ENCODE measurements around the gene RTN4. TPM values are rescaled to one million over a fixed set of nuclear protein-coding genes. Genes with fewer than 3 reads are reported as not detected.

RTN4 gene
- total RNA-seq, 2 donors from 2014 or later: 253 to 331 TPM

- Histone ChIP-seq H3K36me3 (no peaks in the 10 kb centered on the region), H3K9me3 (no peaks in the 10 kb centered on the region), H3K4me3 (peak overlapping the region; percentile 96), H3K27ac (peak overlapping the region; percentile 99 to 100), H3K4me1 (ENCODE audit: control insufficient read depth in 1 of 2, low read depth in 2 of 2) (peaks cover 34 to 43% of the 10 kb centered on the region in 2 donors), H3K27me3 (replicated peaks; ENCODE audit: insufficient read depth) (no peaks in the 10 kb centered on the region)
- DNase-seq (ENCODE audit: low spot score) (no peak), ATAC-seq (ENCODE audit: insufficient number of reproducible peaks, low FRiP score, low read depth) (no peak)
- no peak for TF ChIP-seq CTCF (IDR thresholded peaks at IDR 0.05)
Measured at GRCh38 chr2:55049821-55050099, 491 bp downstream of the RTN4 start.

DNA sequence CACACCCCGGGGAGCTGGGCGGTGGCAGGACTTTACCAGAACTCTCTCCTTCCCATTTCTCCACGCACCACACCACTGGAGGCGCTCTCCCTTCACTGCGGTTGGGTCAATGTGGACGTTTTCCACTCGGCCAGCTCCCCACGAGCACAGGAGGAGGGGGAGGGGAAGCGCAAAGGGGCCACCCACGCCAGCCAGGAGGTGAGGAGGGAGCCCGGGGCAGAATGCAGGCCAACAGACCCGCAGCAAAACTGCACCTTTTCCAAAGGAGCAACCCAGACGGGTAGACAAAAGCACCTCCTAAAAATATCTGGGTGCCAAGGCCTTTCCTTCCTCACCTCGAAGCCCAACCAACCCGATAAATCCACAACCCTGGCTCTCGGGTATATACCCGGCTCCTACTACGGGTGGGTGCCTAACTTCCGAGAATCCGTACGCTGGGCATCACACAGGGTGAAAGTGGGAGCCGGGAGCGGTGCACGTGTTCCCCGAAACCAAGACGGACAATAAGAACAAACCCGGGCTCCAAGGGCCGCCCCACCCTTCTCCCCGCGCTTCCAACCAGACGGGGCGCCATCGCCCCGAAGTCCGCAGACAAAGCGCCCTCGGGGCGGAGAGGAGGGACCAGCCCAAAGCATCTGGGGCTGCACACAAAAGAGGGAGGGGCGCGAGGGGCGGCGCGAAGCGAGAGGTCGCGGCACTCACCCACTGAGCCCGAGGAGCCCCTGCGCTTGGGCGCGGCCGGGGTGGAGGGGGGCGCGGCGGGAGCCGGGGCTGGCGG is 1.0 kb downstream of the RTN4 start:
- ATAC-seq (ENCODE audit: insufficient number of reproducible peaks, low FRiP score, low read depth) (peak; percentile 52), DNase-seq (ENCODE audit: low spot score) (peak; percentile 81)
- H3K27ac ChIP-seq: peak overlapping the region; percentile 99 to 100
- H3K36me3 ChIP-seq: no peaks in the 10 kb centered on the region
- no peaks in the 10 kb centered on the region for H3K9me3 ChIP-seq
- H3K4me3 ChIP-seq: peak overlapping the region; percentile 96
- no peaks in the 10 kb centered on the region for H3K27me3 ChIP-seq (replicated peaks; ENCODE audit: insufficient read depth)
- peak; percentile 65 for TF ChIP-seq CTCF (IDR thresholded peaks at IDR 0.05)
- H3K4me1 ChIP-seq (ENCODE audit: control insufficient read depth in 1 of 2, low read depth in 2 of 2): peaks cover 40 to 48% of the 10 kb centered on the region in 2 donors

GRCh38 chr2:55048508-55049042 is 1.7 kb downstream of the RTN4 start:
- peak overlapping the region; percentile 96 for H3K4me3 ChIP-seq
- H3K36me3 ChIP-seq: no peaks in the 10 kb centered on the region
- H3K4me1 ChIP-seq (ENCODE audit: control insufficient read depth in 1 of 2, low read depth in 2 of 2): peaks cover 44 to 49% of the 10 kb centered on the region in 2 donors
- peak overlapping the region; percentile 99 to 100 for H3K27ac ChIP-seq
- ATAC-seq (ENCODE audit: insufficient number of reproducible peaks, low FRiP score, low read depth) (no peak), DNase-seq (ENCODE audit: low spot score) (no peak)
- no peak for TF ChIP-seq CTCF (IDR thresholded peaks at IDR 0.05)
- no peaks in the 10 kb centered on the region for H3K9me3 ChIP-seq
- H3K27me3 ChIP-seq (replicated peaks; ENCODE audit: insufficient read depth): no peaks in the 10 kb centered on the region

- Histone ChIP-seq H3K4me1 (ENCODE audit: control insufficient read depth in 1 of 2, low read depth in 2 of 2) (peaks cover 52 to 57% of the 10 kb centered on the region in 2 donors), H3K4me3 (peak overlapping the region; percentile 96), H3K9me3 (no peaks in the 10 kb centered on the region), H3K27ac (peak overlapping the region; percentile 1 to 56), H3K27me3 (replicated peaks; ENCODE audit: insufficient read depth) (no peaks in the 10 kb centered on the region), H3K36me3 (no peaks in the 10 kb centered on the region)
- DNase-seq (ENCODE audit: low spot score): no peak
- TF ChIP-seq CTCF (IDR thresholded peaks at IDR 0.05): no peak
- no peak for ATAC-seq (ENCODE audit: insufficient number of reproducible peaks, low FRiP score, low read depth)
Measured at GRCh38 chr2:55047677-55048299, 2.5 kb downstream of the RTN4 start.

GRCh38 chr2:55045780-55046179 is 4.5 kb downstream of the RTN4 start:
- TF ChIP-seq CTCF (IDR thresholded peaks at IDR 0.05): no peak
- Histone ChIP-seq H3K9me3 (no peaks in the 10 kb centered on the region), H3K36me3 (no peaks in the 10 kb centered on the region), H3K27ac (peak overlapping the region in 1 of 2 donors; percentile 34), H3K4me3 (peak overlapping the region; percentile 96), H3K4me1 (ENCODE audit: control insufficient read depth in 1 of 2, low read depth in 2 of 2) (peaks cover 61% of the 10 kb centered on the region in 2 donors), H3K27me3 (replicated peaks; ENCODE audit: insufficient read depth) (no peaks in the 10 kb centered on the region)
- no peak for DNase-seq (ENCODE audit: low spot score)
- no peak for ATAC-seq (ENCODE audit: insufficient number of reproducible peaks, low FRiP score, low read depth)

Data from thoracic aorta (tissue), 2 donors.